Nephron (organoid): ENCODE measurements around the gene TRAF1.

ENCODE experiments used
- H3K27ac Mint-ChIP-seq, 3 experiments: 2 replicates each; pipeline ENCODE4 v1.8.0; 2020; ENCODE audit warnings: mixed read lengths in 3 of 3, mild to moderate bottlenecking in 2 of 3, moderate library complexity in 1 of 3
- H3K27me3 Mint-ChIP-seq: 2 replicates; pipeline ENCODE4 v1.8.0; 2021; ENCODE audit warnings: low read depth, mild to moderate bottlenecking, moderate library complexity, mixed read lengths
- H3K36me3 Mint-ChIP-seq: 2 replicates; pipeline ENCODE4 v1.8.0; 2020; ENCODE audit warnings: low read depth, mixed read lengths
- H3K4me1 Mint-ChIP-seq: 2 replicates; pipeline ENCODE4 v1.8.0; 2020; ENCODE audit warnings: mixed read lengths
- H3K4me3 Mint-ChIP-seq, 3 experiments: 2 replicates each; pipeline ENCODE4 v1.8.0; 2020; ENCODE audit warnings: mild to moderate bottlenecking in 3 of 3, mixed read lengths in 3 of 3, moderate library complexity in 2 of 3
- H3K9me3 Mint-ChIP-seq: 2 replicates; pipeline ENCODE4 v1.8.0; 2020; ENCODE audit warnings: mixed read lengths
- CTCF ChIP-seq, 3 experiments: fragments of 200-600 bp; sonication (generic); IDR thresholded peaks; one replicate each; pipeline ENCODE4 v1.5.0; 2021; ENCODE audit warnings: antibody characterized with exemption in 3 of 3; ENCODE audit not compliant: unreplicated experiment in 3 of 3

Gene TRAF1

GRCh38 chr9:120919843-120920805 is 6.5 kb downstream of the TRAF1 start:
- H3K4me3 Mint-ChIP-seq: no peak overlapping the region
- H3K9me3 Mint-ChIP-seq: peaks cover 5% of the 10 kb centered on the region
- H3K4me1 Mint-ChIP-seq: peaks cover 43% of the 10 kb centered on the region
- no peak for TF ChIP-seq CTCF (IDR thresholded peaks at IDR 0.05; ENCODE audit: unreplicated experiment in 3 of 3)
- no peaks in the 10 kb centered on the region for H3K27me3 Mint-ChIP-seq
- peaks cover 4% of the 10 kb centered on the region for H3K36me3 Mint-ChIP-seq
- H3K27ac Mint-ChIP-seq: peak overlapping the region; percentile 19 to 62 (median 44)

GRCh38 chr9:120918931-120919842 is 7.4 kb downstream of the TRAF1 start:
- Mint-ChIP-seq H3K27ac (peak overlapping the region; percentile 19 to 62 (median 44)), H3K4me1 (peaks cover 43% of the 10 kb centered on the region), H3K4me3 (no peak overlapping the region), H3K36me3 (peaks cover 4% of the 10 kb centered on the region), H3K27me3 (no peaks in the 10 kb centered on the region), H3K9me3 (peaks cover 5% of the 10 kb centered on the region)
- TF ChIP-seq CTCF (IDR thresholded peaks at IDR 0.05; ENCODE audit: unreplicated experiment in 3 of 3): no peak

GRCh38 chr9:120917929-120918762 is 8.4 kb downstream of the TRAF1 start:
- peaks cover 43% of the 10 kb centered on the region for H3K4me1 Mint-ChIP-seq
- no peak overlapping the region for H3K4me3 Mint-ChIP-seq
- peaks cover 5% of the 10 kb centered on the region for H3K9me3 Mint-ChIP-seq
- peak overlapping the region in 2 of 3 experiments; percentile 26 to 38 for H3K27ac Mint-ChIP-seq
- H3K27me3 Mint-ChIP-seq: no peaks in the 10 kb centered on the region
- no peak for TF ChIP-seq CTCF (IDR thresholded peaks at IDR 0.05; ENCODE audit: unreplicated experiment in 3 of 3)
- peaks cover 4% of the 10 kb centered on the region for H3K36me3 Mint-ChIP-seq

GRCh38 chr9:120916991-120917880 is 9.4 kb downstream of the TRAF1 start:
- Mint-ChIP-seq H3K27ac (peak overlapping the region in 2 of 3 experiments; percentile 12 to 75), H3K9me3 (peaks cover 5% of the 10 kb centered on the region), H3K4me1 (peaks cover 41% of the 10 kb centered on the region), H3K36me3 (peaks cover 4% of the 10 kb centered on the region), H3K27me3 (no peaks in the 10 kb centered on the region), H3K4me3 (no peak overlapping the region)
- no peak for TF ChIP-seq CTCF (IDR thresholded peaks at IDR 0.05; ENCODE audit: unreplicated experiment in 3 of 3)
